RWPE2 (cell line): ENCODE results near the gene ANKRD17.
A peak's percentile ranks its signal among the peaks of the same experiment; 100 is the strongest.
"Not testable (repeated sequence)": the region's sequence is repeated elsewhere in the genome, so short reads cannot be mapped to it uniquely, and the experiment has no call there.

Experiments used
- ATAC-seq: fragments of 200-7000 bp; cut with Tn5 transposase; 3 replicates; pipeline ENCODE4 v1.9.1; 2021; ENCODE audit warnings: low read depth
- DNase-seq: peaks from one replicate; pipeline ENCODE4 v3.0.0-alpha.2; 2020; ENCODE audit warnings: low spot score
- H3K27ac ChIP-seq: fragments of 450-650 bp; 2 replicates; pipeline ENCODE4 v1.5.1; 2017; ENCODE audit warnings: mild to moderate bottlenecking; ENCODE audit not compliant: poor library complexity, severe bottlenecking
- H3K27me3 ChIP-seq: fragments of 250-450 bp; sonication (Bioruptor Pico); 2 replicates; pipeline ENCODE4 v1.5.1; 2021; ENCODE audit warnings: mild to moderate bottlenecking, moderate library complexity; ENCODE audit not compliant: insufficient read depth, poor library complexity, severe bottlenecking
- H3K36me3 ChIP-seq: fragments of 250-450 bp; sonication (Bioruptor Pico); 2 replicates; pipeline ENCODE4 v1.5.1; 2020; ENCODE audit warnings: low read depth, mild to moderate bottlenecking, moderate library complexity
- H3K4me1 ChIP-seq: fragments of 250-450 bp; sonication (Bioruptor Pico); 2 replicates; pipeline ENCODE4 v1.5.1; 2021; ENCODE audit warnings: mild to moderate bottlenecking, moderate library complexity; ENCODE audit not compliant: insufficient read depth, poor library complexity, severe bottlenecking
- H3K4me3 ChIP-seq: fragments of 250-450 bp; sonication (Bioruptor Pico); 2 replicates; pipeline ENCODE4 v1.5.1; 2021; ENCODE audit warnings: mild to moderate bottlenecking, moderate library complexity; ENCODE audit not compliant: severe bottlenecking
- H3K9me3 ChIP-seq: fragments of 250-450 bp; sonication (Bioruptor Pico); 2 replicates; pipeline ENCODE4 v1.5.1; 2021; ENCODE audit warnings: mild to moderate bottlenecking, moderate library complexity; ENCODE audit not compliant: severe bottlenecking
- TF ChIP-seq, protein P1 (sequence below): fragments of 450-650 bp; IDR thresholded peaks from one replicate; pipeline ENCODE4 v1.5.1; 2017; ENCODE audit warnings: mild to moderate bottlenecking, moderate library complexity; ENCODE audit not compliant: poor library complexity, severe bottlenecking

The ANKRD17 gene

DNA sequence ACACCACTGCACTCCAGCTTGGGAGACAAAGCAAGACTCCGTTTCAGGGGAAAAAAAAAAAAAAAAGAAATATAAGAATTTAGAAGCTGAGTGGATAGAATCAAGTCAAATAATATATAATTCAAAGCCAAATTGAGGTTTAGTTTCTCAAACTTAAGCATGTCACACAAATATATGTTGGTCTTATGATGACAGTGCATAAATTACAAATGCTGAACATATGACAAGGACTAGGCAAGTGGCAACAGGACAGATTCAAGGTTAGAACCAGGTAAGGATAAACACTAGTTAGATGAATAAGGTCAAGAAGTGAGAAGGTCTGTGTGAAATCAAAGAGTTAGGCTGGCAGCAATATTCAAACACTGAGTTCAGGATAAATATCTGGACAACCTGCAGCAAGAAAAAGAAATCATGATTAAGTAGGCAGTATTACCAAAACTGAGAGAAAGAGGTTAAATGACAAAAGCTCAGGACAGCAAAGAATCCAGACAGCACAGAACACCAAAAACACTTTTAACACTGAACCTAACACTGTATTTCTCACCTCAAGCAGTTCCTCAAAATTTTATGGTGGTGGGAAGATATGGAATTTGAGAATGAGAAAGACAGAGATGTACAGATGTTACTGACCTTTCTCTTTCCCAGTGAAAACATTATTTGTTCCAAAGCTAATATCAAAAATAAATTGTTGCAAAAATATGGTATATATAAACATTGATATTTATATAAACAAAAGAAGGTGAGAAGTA is 45.4 kb downstream of the ANKRD17 start:
- Histone ChIP-seq H3K27me3 (no peaks in the 10 kb centered on the region), H3K4me3 (no peak overlapping the region), H3K4me1 (peaks cover 23% of the 10 kb centered on the region), H3K27ac (peak overlapping the region; percentile 6), H3K36me3 (peaks cover 41% of the 10 kb centered on the region), H3K9me3 (no peaks in the 10 kb centered on the region)
- ATAC-seq: no peak
- TF ChIP-seq, protein P1, sequence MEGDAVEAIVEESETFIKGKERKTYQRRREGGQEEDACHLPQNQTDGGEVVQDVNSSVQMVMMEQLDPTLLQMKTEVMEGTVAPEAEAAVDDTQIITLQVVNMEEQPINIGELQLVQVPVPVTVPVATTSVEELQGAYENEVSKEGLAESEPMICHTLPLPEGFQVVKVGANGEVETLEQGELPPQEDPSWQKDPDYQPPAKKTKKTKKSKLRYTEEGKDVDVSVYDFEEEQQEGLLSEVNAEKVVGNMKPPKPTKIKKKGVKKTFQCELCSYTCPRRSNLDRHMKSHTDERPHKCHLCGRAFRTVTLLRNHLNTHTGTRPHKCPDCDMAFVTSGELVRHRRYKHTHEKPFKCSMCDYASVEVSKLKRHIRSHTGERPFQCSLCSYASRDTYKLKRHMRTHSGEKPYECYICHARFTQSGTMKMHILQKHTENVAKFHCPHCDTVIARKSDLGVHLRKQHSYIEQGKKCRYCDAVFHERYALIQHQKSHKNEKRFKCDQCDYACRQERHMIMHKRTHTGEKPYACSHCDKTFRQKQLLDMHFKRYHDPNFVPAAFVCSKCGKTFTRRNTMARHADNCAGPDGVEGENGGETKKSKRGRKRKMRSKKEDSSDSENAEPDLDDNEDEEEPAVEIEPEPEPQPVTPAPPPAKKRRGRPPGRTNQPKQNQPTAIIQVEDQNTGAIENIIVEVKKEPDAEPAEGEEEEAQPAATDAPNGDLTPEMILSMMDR: no peak
- no peak for DNase-seq

GRCh38 chr4:73211968-73212367 is 46.6 kb downstream of the ANKRD17 start:
- Histone ChIP-seq H3K9me3 (no peaks in the 10 kb centered on the region), H3K27me3 (no peaks in the 10 kb centered on the region), H3K4me1 (peaks cover 25% of the 10 kb centered on the region), H3K36me3 (peaks cover 32% of the 10 kb centered on the region), H3K4me3 (no peak overlapping the region), H3K27ac (no peak overlapping the region)
- no peak for ATAC-seq
- DNase-seq: no peak
- TF ChIP-seq, protein P1: no peak

- DNase-seq (no peak), ATAC-seq (peak; percentile 79; the same call in 2 of the 3 replicates)
- H3K4me3 ChIP-seq: no peak overlapping the region
- peaks cover 9% of the 10 kb centered on the region; the same call in 1 of the 2 replicates for H3K36me3 ChIP-seq
- no peaks in the 10 kb centered on the region for H3K27me3 ChIP-seq
- peaks cover 11% of the 10 kb centered on the region for H3K4me1 ChIP-seq
- peak overlapping the region; percentile 7 for H3K27ac ChIP-seq
- TF ChIP-seq, protein P1: no peak
- H3K9me3 ChIP-seq: peaks cover 2% of the 10 kb centered on the region
Measured at GRCh38 chr4:73208376-73208775, 50.2 kb downstream of the ANKRD17 start.

DNA sequence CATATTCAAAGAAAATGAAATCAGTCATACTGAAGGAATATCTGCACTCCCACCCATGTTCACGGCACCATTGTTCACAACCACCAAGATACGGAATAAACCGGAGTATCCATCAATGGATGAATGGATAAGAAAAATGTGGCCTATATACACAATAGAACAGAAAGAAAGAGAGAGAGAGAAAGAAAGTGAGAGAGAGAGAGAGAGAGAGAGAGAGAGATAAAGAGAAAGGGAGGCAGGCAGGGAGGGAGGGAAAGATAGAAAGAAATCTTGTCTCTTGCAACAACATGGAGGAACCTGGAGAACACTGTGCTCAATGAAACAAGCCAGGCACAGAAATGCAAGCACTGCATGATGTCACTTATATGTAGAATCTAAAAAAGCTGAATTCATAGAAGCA is 52.4 kb downstream of the ANKRD17 start:
- TF ChIP-seq, protein P1: no peak
- no peak for ATAC-seq
- H3K4me1 ChIP-seq: peaks cover 11% of the 10 kb centered on the region
- H3K4me3 ChIP-seq: no peak overlapping the region
- no peak overlapping the region for H3K27ac ChIP-seq
- peaks cover 4% of the 10 kb centered on the region for H3K9me3 ChIP-seq
- H3K27me3 ChIP-seq: no peaks in the 10 kb centered on the region
- no peak for DNase-seq
- H3K36me3 ChIP-seq: peaks cover 8% of the 10 kb centered on the region; the same call in 1 of the 2 replicates

DNA sequence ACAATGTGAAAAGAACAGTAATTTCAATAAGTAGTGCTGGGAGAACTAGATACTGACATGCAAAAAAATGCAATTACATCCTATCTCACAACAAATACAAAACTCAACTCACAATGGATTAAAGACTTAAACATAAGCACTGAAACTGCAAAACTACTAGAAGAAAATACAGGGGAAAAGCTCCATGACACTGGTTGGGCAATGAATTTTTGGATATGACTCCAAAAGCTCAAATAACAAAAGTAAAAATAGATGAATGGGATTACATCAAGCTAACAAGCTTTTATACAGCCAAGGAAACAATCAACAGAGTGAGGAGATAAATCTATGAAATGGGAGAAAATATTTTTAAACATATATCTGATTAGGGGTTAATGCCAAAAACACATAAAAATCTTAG is 53.1 kb downstream of the ANKRD17 start:
- no peak overlapping the region for H3K4me3 ChIP-seq
- TF ChIP-seq, protein P1: no peak
- peaks cover 4% of the 10 kb centered on the region for H3K9me3 ChIP-seq
- no peak overlapping the region for H3K27ac ChIP-seq
- peaks cover 13% of the 10 kb centered on the region for H3K4me1 ChIP-seq
- no peaks in the 10 kb centered on the region for H3K27me3 ChIP-seq
- no peak for DNase-seq
- ATAC-seq: no peak
- H3K36me3 ChIP-seq: peaks cover 8% of the 10 kb centered on the region; the same call in 1 of the 2 replicates

- not testable (repeated sequence) for H3K4me3 ChIP-seq, H3K27ac ChIP-seq, DNase-seq, H3K36me3 ChIP-seq, ATAC-seq, H3K27me3 ChIP-seq, H3K9me3 ChIP-seq
- peaks cover 12% of the 10 kb centered on the region for H3K4me1 ChIP-seq
Measured at GRCh38 chr4:73203976-73204375, 54.6 kb downstream of the ANKRD17 start.
